ENCODE results near the gene TRAPPC2.

DNA sequence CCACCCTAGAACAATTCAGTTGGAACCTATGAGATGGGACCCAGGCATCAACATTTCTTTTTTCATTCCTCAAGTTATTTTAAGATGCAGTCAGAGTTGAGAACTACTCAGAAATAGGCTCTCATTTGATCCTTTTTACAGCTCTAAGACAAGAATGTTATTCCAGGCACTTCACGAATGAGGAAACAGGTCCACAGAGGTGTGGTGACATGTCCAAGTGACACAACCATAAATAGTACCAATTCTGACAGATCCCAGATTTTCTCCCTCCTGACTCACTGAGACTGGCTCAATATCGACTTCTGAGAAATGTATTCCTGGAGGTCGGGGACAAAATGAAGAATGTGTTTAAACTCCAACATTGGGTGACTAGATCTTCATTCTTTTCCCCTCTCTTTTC, 70.4 kb downstream of the TRAPPC2 start:
- no peak for TF ChIP-seq GATA2 (IDR thresholded peaks at IDR 0.05; ENCODE audit: low read depth, low read length)
- TF ChIP-seq GATA3 (IDR thresholded peaks at IDR 0.05; ENCODE audit: low read depth, low read length) = no peak
